ENCODE data around the gene NEU4. TPM values are rescaled to one million over a fixed set of nuclear protein-coding genes. Genes with fewer than 3 reads are reported as not detected.

The NEU4 gene
- total and polyA plus RNA-seq, 2 donors from 2014 or later, result 0.76 to 2.8 TPM

DNA sequence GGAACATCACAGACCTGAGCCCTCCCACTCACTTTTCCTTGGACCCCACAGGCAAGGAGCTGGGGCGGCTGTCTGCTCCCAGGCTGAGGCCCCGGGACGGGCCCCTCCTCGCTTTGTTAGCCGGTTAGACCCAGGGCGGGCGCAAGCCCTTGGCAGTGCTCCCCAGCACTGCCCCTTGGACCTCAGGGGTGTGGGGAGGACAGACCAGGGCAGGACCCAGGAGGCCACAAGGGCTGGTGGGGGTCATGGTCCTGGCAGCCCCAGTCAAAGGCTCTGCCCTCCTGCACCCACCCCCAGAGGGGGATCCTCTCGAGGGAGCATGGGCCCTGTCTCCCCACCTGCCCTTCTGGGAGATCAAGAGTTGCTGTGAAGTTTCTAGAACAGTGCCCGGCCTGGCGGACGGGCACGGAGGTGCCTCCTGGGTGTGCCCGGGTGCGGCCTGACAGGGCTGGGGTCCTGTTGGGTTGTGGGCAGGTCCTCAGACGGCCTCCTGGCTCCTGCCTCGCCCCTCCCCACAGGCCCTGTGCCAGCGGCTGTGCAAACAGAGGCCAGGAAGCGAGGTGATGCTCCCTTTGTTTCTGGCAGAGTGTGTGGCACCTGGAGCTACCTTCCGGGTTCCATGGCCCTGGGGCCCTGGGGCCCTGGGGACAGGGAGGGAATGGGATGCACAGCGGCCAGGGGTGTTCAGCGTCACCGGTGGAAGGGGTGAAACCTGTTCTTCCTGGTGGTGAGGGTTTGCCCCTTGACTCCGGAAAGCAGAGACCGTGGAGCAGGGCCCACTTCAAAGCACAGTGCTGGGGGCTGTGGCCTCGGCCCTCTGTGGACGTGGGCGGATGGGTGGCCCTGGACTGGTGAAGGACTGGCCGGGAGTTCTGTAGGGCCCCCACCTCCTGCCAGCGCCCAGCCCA lies 35.2 kb upstream of the NEU4 start:
- DNase-seq (peak in 1 of 5 donors; percentile 60), FAIRE-seq (no peak)
- Histone ChIP-seq H3K27ac (ENCODE audit: low read depth in 2 of 2, low read length in 2 of 2) (no peak overlapping the region), H3K36me3 (ENCODE audit: control insufficient read depth in 2 of 3, insufficient read depth in 3 of 3, low read length in 3 of 3) (no peaks in the 10 kb centered on the region), H3K27me3 (ENCODE audit: control insufficient read depth, insufficient read depth, low read length) (no peaks in the 10 kb centered on the region), H3K9ac (ENCODE audit: low read length in 3 of 3) (no peak overlapping the region), H3K4me1 (ENCODE audit: control insufficient read depth in 2 of 3, insufficient read depth in 2 of 3, low read depth in 1 of 3, low read length in 3 of 3) (peaks cover 0 to 13% (median 10%) of the 10 kb centered on the region in 3 donors), H3K4me3 (ENCODE audit: low read length in 3 of 3) (no peak overlapping the region), H3K9me3 (ENCODE audit: control insufficient read depth in 2 of 3, insufficient read depth in 1 of 3, low read length in 3 of 3) (no peaks in the 10 kb centered on the region)
- TF ChIP-seq, protein P1, sequence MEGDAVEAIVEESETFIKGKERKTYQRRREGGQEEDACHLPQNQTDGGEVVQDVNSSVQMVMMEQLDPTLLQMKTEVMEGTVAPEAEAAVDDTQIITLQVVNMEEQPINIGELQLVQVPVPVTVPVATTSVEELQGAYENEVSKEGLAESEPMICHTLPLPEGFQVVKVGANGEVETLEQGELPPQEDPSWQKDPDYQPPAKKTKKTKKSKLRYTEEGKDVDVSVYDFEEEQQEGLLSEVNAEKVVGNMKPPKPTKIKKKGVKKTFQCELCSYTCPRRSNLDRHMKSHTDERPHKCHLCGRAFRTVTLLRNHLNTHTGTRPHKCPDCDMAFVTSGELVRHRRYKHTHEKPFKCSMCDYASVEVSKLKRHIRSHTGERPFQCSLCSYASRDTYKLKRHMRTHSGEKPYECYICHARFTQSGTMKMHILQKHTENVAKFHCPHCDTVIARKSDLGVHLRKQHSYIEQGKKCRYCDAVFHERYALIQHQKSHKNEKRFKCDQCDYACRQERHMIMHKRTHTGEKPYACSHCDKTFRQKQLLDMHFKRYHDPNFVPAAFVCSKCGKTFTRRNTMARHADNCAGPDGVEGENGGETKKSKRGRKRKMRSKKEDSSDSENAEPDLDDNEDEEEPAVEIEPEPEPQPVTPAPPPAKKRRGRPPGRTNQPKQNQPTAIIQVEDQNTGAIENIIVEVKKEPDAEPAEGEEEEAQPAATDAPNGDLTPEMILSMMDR (IDR thresholded peaks at IDR 0.05; ENCODE audit: borderline replicate concordance, extremely low read depth, insufficient read depth), result no peak
- intact Hi-C loops (cut with DNase I), result no loop called here

DNA sequence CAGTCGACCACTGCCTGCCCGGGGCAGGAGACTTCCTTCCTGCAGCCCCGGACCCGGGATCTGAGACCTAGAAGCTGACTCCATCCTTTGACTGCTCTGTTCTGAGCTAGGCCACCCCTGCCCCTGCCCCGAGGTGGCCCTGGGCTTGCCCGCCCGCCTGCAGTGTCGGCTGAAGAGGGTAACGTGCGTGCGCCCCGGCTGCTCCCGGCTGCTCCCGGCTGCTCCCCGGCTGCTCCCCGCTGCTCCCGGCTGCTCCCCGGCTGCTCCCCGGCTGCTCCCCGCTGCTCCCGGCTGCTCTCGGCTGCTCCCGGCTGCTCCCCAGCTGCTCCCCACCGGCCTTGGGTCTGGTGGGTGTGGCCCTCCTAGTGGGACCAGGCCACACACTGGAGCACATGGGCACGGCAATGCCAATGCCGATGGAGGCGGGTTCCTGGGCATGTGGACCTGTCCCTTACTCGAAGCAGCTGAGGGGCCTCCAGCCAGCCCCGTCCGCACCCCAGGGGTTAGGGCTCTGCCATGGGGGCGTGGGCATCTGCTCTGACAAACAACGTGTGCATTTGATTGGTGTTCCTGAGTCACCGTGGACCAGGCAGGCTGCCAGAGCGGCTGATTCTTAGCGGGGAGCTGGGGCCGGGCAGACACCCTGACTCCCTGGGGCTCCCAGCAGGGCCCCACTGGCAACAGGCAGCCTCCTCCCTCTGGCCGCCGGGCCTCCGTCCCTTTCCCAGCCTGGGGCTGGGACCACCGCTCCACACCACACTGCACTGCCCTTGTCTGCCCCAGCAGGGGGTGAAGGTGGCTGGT lies 34.4 kb upstream of the NEU4 start:
- peaks cover 0 to 13% (median 10%) of the 10 kb centered on the region in 3 donors for H3K4me1 ChIP-seq (ENCODE audit: control insufficient read depth in 2 of 3, insufficient read depth in 2 of 3, low read depth in 1 of 3, low read length in 3 of 3)
- no peak overlapping the region for H3K4me3 ChIP-seq (ENCODE audit: low read length in 3 of 3)
- H3K27me3 ChIP-seq (ENCODE audit: control insufficient read depth, insufficient read depth, low read length), result no peaks in the 10 kb centered on the region
- no peaks in the 10 kb centered on the region for H3K9me3 ChIP-seq (ENCODE audit: control insufficient read depth in 2 of 3, insufficient read depth in 1 of 3, low read length in 3 of 3)
- TF ChIP-seq, protein P1 (IDR thresholded peaks at IDR 0.05; ENCODE audit: borderline replicate concordance, extremely low read depth, insufficient read depth), result no peak
- H3K27ac ChIP-seq (ENCODE audit: low read depth in 2 of 2, low read length in 2 of 2), result no peak overlapping the region
- FAIRE-seq (no peak), DNase-seq (no peak)
- no peaks in the 10 kb centered on the region for H3K36me3 ChIP-seq (ENCODE audit: control insufficient read depth in 2 of 3, insufficient read depth in 3 of 3, low read length in 3 of 3)
- no peak overlapping the region for H3K9ac ChIP-seq (ENCODE audit: low read length in 3 of 3)
- intact Hi-C loops (cut with DNase I), result no loop called here

DNA sequence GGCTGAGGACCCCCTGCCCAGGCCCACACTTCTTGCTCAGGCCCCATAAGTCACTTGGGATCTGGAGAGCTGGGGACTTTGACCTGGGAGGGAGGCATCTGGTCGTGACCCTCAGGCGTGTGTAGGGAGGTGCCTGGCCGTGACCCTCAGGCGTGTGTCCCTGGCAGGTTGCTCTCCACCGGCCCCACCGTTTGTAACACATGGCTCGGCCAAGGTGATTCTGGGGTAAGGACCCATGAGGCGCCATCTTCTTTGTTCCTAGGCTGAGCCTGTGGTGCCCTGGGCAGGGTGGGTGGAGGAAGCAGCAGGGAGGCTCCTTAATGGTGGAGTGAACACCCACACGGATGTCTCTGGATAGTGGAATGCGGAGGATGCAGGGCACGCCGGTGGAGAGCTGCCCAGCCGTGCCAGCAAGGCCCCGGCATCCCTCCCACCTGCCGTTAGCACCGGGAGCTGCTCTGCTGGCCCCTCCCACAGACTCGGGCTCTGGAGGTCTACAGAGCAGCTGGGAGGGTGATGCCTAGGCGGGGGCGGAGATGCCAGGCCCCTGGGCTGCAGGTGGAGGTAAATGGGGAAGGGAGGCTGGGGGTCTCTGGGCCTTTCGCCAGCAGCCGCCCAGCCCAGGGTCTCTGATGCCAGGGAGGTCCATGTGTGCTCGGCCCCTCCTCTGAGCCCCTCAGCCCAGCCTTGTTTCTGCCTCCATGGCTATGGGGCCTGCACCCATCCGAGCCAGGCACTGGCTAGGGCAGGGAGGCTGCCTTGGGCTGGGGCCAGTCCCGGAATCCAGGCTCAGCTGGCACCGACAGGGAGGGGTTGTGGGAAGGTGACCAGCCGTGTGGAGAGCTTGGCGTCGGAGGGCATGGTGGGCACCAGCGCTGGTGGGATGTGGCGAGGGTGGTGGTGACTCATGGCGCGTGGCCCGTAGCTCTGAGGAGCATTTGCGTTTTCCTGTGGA lies 33.5 kb upstream of the NEU4 start:
- TF ChIP-seq, protein P1 (IDR thresholded peaks at IDR 0.05; ENCODE audit: borderline replicate concordance, extremely low read depth, insufficient read depth), result no peak
- no peak overlapping the region for H3K4me3 ChIP-seq (ENCODE audit: low read length in 3 of 3)
- H3K4me1 ChIP-seq (ENCODE audit: control insufficient read depth in 2 of 3, insufficient read depth in 2 of 3, low read depth in 1 of 3, low read length in 3 of 3), result peaks cover 0 to 9% (median 6%) of the 10 kb centered on the region in 3 donors
- intact Hi-C loops (cut with DNase I), result no loop called here
- H3K27ac ChIP-seq (ENCODE audit: low read depth in 2 of 2, low read length in 2 of 2), result no peak overlapping the region
- FAIRE-seq (no peak), DNase-seq (peak in 4 of 5 donors; percentile 53 to 76 (median 64))
- H3K9ac ChIP-seq (ENCODE audit: low read length in 3 of 3), result no peak overlapping the region
- H3K27me3 ChIP-seq (ENCODE audit: control insufficient read depth, insufficient read depth, low read length), result no peaks in the 10 kb centered on the region
- no peaks in the 10 kb centered on the region for H3K9me3 ChIP-seq (ENCODE audit: control insufficient read depth in 2 of 3, insufficient read depth in 1 of 3, low read length in 3 of 3)
- no peaks in the 10 kb centered on the region for H3K36me3 ChIP-seq (ENCODE audit: control insufficient read depth in 2 of 3, insufficient read depth in 3 of 3, low read length in 3 of 3)

Data from kidney (tissue), 14 donors.